Measurements from ENCODE around the gene CD200R1L. TPM values are rescaled to one million over a fixed set of nuclear protein-coding genes. Genes with fewer than 3 reads are reported as not detected.

CD200R1L gene
- polyA plus RNA-seq, 1 of the 3 experiments (the other 2 are of a cell fraction), result not detected

- Histone ChIP-seq H3K79me2 (ENCODE audit: insufficient read depth) (no peaks in the 10 kb centered on the region), H3K4me1 (ENCODE audit: control insufficient read depth in 1 of 2, insufficient read depth in 2 of 2, low read depth in 1 of 2, low read length in 1 of 2) (peaks cover 0 to 14% of the 10 kb centered on the region in 2 experiments; a peak in 3 of 4 replicates), H3K9me2 (no peaks in the 10 kb centered on the region), H2AFZ (ENCODE audit: low read depth) (no peak overlapping the region), H3K9me3 (no peaks in the 10 kb centered on the region), H3K4me3 (ENCODE audit: low read depth in 2 of 2, low read length in 1 of 2) (no peak overlapping the region), H3K27me3 (ENCODE audit: insufficient read depth) (no peaks in the 10 kb centered on the region), H3K36me3 (replicated peaks in 1 of 2; ENCODE audit: control insufficient read depth in 1 of 2, insufficient read depth in 2 of 2, low read length in 1 of 2) (no peaks in the 10 kb centered on the region), H3K27ac (ENCODE audit: low read depth in 2 of 2, low read length in 1 of 2) (no peak overlapping the region), H3K9ac (no peak overlapping the region), H3F3A (replicated peaks; ENCODE audit: insufficient read depth) (peaks cover 5% of the 10 kb centered on the region), H4K20me1 (ENCODE audit: insufficient read depth) (no peaks in the 10 kb centered on the region), H3K4me2 (no peak overlapping the region)
- CTCF ChIA-PET, result interaction anchor here (1.0 to 2.1 kb wide), 3 partner anchors 73 to 697 kb away, joined by 3 to 6 read pairs (median 4); no protein-coding TSS in a partner anchor
- TF ChIP-seq FOXJ3 (CRISPR knock-in tag; IDR thresholded peaks at IDR 0.05) (no peak), ELF1 (IDR thresholded peaks at IDR 0.05) (no peak), EP300 (IDR thresholded peaks at IDR 0.05; ENCODE audit: borderline replicate concordance in 1 of 2, low read depth in 1 of 2, low read length in 1 of 2) (no peak)
- no peak for DNase-seq
- POLR2A ChIA-PET, result interaction anchor here (0.6 kb wide), 1 partner anchor 9 kb away, joined by 3 read pairs; no protein-coding TSS in a partner anchor
- WGBS (ENCODE audit: low lambda C conversion rate), result 63% methylated on average over 2 of the region's 2 CpGs
These were observed 38.5 kb downstream of the CD200R1L start for GRCh38 chr3:112808136-112808535.

GRCh38 chr3:112807685-112808084 is 39.0 kb downstream of the CD200R1L start:
- whole genome bisulfite sequencing (ENCODE audit: low lambda C conversion rate), result 61% methylated on average over 4 of the region's 4 CpGs
- Histone ChIP-seq H3K27ac (ENCODE audit: low read depth in 2 of 2, low read length in 1 of 2) (no peak overlapping the region), H3K4me2 (no peak overlapping the region), H3K9me2 (no peaks in the 10 kb centered on the region), H3K4me1 (ENCODE audit: control insufficient read depth in 1 of 2, insufficient read depth in 2 of 2, low read depth in 1 of 2, low read length in 1 of 2) (peaks cover 0 to 14% of the 10 kb centered on the region in 2 experiments; a peak in 3 of 4 replicates), H3F3A (replicated peaks; ENCODE audit: insufficient read depth) (peaks cover 5% of the 10 kb centered on the region), H3K4me3 (ENCODE audit: low read depth in 2 of 2, low read length in 1 of 2) (no peak overlapping the region), H4K20me1 (ENCODE audit: insufficient read depth) (no peaks in the 10 kb centered on the region), H2AFZ (ENCODE audit: low read depth) (no peak overlapping the region), H3K36me3 (replicated peaks in 1 of 2; ENCODE audit: control insufficient read depth in 1 of 2, insufficient read depth in 2 of 2, low read length in 1 of 2) (no peaks in the 10 kb centered on the region), H3K27me3 (ENCODE audit: insufficient read depth) (no peaks in the 10 kb centered on the region), H3K9ac (no peak overlapping the region), H3K79me2 (ENCODE audit: insufficient read depth) (no peaks in the 10 kb centered on the region), H3K9me3 (no peaks in the 10 kb centered on the region)
- no peak for TF ChIP-seq NRF1 (IDR thresholded peaks at IDR 0.05; ENCODE audit: low read depth, low read length)
- TF ChIP-seq SIN3A (IDR thresholded peaks at IDR 0.05; ENCODE audit: borderline replicate concordance, low read depth, low read length), result no peak
- no peak for TF ChIP-seq CTCF (IDR thresholded peaks at IDR 0.05)
- TF ChIP-seq MXI1 (IDR thresholded peaks at IDR 0.05; ENCODE audit: low read depth, low read length), result no peak
- TF ChIP-seq RXRA (IDR thresholded peaks at IDR 0.05; ENCODE audit: borderline replicate concordance, low read depth), result no peak
- TF ChIP-seq FOSL2 (IDR thresholded peaks at IDR 0.05; ENCODE audit: borderline replicate concordance, low read depth), result no peak
- no peak for TF ChIP-seq MAX (IDR thresholded peaks at IDR 0.05; ENCODE audit: low read depth)
- no peak for TF ChIP-seq RAD21 (IDR thresholded peaks at IDR 0.05; ENCODE audit: low read length)
- no peak for TF ChIP-seq CHD2 (IDR thresholded peaks at IDR 0.05; ENCODE audit: low read length, partially characterized antibody)
- no peak for TF ChIP-seq REST (IDR thresholded peaks at IDR 0.05; ENCODE audit: low read depth, low read length)
- no peak for TF ChIP-seq GABPA (IDR thresholded peaks at IDR 0.05; ENCODE audit: low read depth)
- TF ChIP-seq TEAD4 (IDR thresholded peaks at IDR 0.05; ENCODE audit: borderline replicate concordance, insufficient read depth), result no peak
- no peak for TF ChIP-seq IRF3 (IDR thresholded peaks at IDR 0.05; ENCODE audit: low read depth, low read length)
- TF ChIP-seq MEF2A (IDR thresholded peaks at IDR 0.05; ENCODE audit: borderline replicate concordance, low read depth), result no peak
- no peak for TF ChIP-seq EZH2phosphoT487 (IDR thresholded peaks at IDR 0.05; ENCODE audit: borderline replicate concordance, low read depth)
- ChIA-PET POLR2A (interaction anchor here (0.6 kb wide), 1 partner anchor 9 kb away, joined by 3 read pairs; no protein-coding TSS in a partner anchor), CTCF (interaction anchor here (1.0 to 2.1 kb wide), 3 partner anchors 73 to 696 kb away, joined by 3 to 6 read pairs (median 4); no protein-coding TSS in a partner anchor)
- DNase-seq, result no peak
